HG03139 (cell line): ENCODE results near the gene RGS9.
"Not testable (repeated sequence)": the region's sequence is repeated elsewhere in the genome, so short reads cannot be mapped to it uniquely, and the experiment has no call there.

Experiments
- ATAC-seq: cut with Tn5 transposase; IDR thresholded peaks from one replicate; pipeline ENCODE4 v1.9.1; 2021; ENCODE audit not compliant: unreplicated experiment

RGS9 gene

GRCh38 chr17:65109990-65110680 lies 27.0 kb upstream of the RGS9 start:
- no peak for ATAC-seq

- ATAC-seq = no peak
Measured at GRCh38 chr17:65115839-65116238, 21.3 kb upstream of the RGS9 start.

DNA sequence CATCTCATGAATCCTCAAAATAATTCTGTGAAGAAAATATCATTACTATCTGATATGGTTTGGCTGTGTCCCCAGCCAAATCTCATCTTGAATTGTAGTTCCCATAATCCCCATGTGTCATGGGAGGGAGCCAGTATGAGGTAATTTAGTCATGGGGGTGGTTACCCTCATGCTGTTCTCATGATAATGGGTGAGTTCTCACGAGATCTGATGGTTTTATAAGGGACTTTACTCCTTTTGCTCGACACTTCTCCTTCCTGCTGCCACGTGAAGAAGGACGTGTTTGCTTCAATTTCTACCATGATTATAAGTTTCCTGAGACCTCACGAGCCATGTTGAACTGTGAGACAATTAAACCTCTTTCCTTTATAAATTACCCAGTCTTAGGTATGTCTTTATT lies 20.7 kb upstream of the RGS9 start:
- ATAC-seq = not testable (repeated sequence)

- ATAC-seq = no peak
Measured at GRCh38 chr17:65117384-65118035, 19.7 kb upstream of the RGS9 start.

GRCh38 chr17:65121368-65121767 lies 15.8 kb upstream of the RGS9 start:
- ATAC-seq = no peak

GRCh38 chr17:65121916-65122806 lies 15.0 kb upstream of the RGS9 start:
- ATAC-seq = no peak

GRCh38 chr17:65122836-65123756 lies 14.1 kb upstream of the RGS9 start:
- ATAC-seq = peak; percentile 68

DNA sequence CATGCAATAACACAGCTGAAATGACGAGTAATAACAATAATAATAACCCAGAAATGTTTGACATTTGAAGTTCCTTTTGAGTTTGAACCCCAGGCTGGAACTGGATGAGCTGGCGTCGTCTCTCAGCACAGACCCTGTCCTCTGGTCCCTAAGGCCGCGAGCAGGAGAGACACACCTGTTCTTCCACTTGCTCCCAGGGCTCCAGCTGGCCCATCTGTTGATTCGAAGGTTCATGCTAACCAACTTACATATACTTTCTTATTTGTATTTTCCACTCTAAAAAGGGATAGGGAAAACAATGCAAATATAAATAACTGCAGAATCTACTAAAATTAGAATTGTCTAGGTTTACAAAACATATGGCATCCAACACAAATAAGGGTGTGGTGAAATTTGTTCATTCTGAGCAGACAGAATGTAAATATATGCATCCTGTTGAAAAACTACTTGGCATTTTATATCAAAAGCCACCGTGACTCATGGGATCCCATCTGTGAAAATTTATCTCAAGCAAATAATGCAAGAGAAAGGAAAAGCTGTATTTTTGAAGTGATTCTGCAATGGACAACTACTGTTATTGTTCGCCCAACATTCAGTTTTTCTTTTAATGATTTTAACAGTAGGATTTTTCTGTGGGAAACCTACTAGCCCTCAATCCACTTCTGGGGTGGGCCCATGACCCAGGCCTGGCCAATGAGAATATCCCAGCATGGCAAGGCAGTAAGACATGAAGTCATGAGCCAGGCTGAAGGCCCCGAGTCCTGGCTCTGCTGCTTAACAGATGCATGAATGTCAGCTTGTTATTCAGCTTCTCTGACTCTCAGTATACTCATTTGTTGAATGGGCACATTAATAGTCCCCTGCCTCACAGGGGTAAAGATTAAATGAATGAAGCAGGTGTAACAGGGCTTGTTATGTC lies 13.2 kb upstream of the RGS9 start:
- ATAC-seq = no peak

DNA sequence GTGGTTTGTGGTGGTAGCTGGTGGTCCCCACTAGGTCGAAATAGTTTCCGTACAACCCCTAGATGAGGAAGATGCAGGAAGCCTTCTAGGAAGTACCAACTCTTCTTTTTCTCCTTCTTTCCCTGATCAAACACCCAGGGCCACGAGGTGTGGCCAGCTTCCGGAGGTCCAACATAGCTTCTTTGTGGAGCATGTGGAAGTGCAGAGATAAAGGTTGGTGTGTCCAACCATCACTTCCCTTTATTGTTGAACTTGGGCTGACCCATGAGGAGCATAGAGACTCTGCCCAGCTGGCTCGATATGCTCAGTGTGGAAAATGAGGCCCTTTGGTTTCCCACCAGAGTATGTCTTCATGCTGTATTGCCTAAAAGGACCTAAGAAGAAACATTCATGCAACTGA lies 6.3 kb upstream of the RGS9 start:
- no peak for ATAC-seq

GRCh38 chr17:65131240-65131639 lies 5.9 kb upstream of the RGS9 start:
- no peak for ATAC-seq

- no peak for ATAC-seq
Measured at GRCh38 chr17:65131946-65132345, 5.2 kb upstream of the RGS9 start.

GRCh38 chr17:65134035-65134434 lies 3.1 kb upstream of the RGS9 start:
- no peak for ATAC-seq

DNA sequence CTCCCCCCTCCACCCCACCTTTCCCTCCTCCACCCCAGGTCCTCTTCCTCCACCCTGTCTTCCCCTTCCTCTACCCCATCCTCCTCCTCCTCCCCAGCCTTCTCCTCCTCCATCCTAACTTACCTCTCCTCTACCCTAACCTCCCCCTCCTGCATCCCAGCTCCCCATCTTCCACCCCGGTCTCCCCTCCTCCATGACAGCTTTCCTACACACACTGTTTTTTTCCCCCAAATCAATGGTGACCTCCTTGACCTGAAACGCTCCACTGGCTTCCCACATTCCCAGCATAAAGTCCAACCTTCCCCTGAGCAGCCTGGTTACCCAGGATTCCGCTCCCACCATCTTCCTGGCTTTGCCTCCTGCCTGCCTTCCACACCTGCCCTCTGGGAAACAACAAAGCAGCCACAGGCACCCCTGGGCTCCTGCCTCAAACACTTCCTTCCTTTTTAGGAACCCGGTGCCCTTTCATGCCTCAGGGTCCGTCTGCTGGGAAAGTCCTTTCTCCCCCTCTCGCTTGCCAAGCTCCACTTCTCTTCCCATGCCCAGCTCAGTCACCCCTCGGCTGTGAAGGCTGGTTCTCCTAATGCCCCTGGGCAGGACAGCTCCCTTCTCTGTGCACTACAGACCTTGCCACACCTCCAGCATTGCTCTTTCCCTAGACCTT lies 2.1 kb downstream of the RGS9 start:
- ATAC-seq = no peak

DNA sequence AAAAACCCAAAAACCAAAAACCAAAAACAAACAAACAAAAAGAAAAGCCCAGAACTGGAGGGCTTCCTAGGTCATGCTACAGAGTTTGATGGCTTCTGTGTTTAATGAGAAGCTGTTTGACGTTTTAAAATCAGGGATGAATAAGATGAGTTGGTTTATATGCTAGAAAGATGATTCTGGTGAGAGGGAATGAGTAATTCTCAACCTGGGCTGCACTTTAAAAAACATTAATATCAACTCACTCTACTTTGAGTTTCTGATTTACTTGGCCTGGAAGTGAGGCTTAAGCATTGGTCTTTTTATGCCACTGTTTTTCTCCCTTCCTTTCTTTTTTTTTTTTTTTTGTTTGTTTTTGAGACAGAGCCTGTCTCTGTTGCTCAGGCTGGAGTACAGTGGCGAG lies 5.1 kb downstream of the RGS9 start:
- ATAC-seq = no peak

- ATAC-seq = no peak
Measured at GRCh38 chr17:65143889-65144604, 6.9 kb downstream of the RGS9 start.

- ATAC-seq = no peak
Measured at GRCh38 chr17:65145743-65146142, 8.6 kb downstream of the RGS9 start.

GRCh38 chr17:65147955-65148354 lies 10.8 kb downstream of the RGS9 start:
- ATAC-seq = no peak

GRCh38 chr17:65154770-65155589 lies 17.8 kb downstream of the RGS9 start:
- ATAC-seq = peak; percentile 73
